Naive thymus-derived CD8-positive, alpha-beta T cell (primary cell): ENCODE data around the gene GYPE. TPM values are rescaled to one million over a fixed set of nuclear protein-coding genes. Genes with fewer than 3 reads are reported as not detected.
"Not testable (repeated sequence)": the region's sequence is repeated elsewhere in the genome, so short reads cannot be mapped to it uniquely, and the experiment has no call there.

Experiments
- ATAC-seq, 2 donors: fragments of 150-1000 bp; cut with Tn5 transposase in 1 of 2; sonication (Bioruptor Pico), chemical (Tn5 transposase) in 1 of 2; 1 replicate in 1 of 2; 2 replicates in 1 of 2; pipeline ENCODE4 v1.10.0; 2021; ENCODE audit warnings: mild to moderate bottlenecking in 2 of 2, moderate library complexity in 2 of 2
- POLR2A ChIA-PET: fragments of 350-600 bp; sonication (Branson Sonifier 250); formaldehyde crosslinking; loops from one replicate; lab custom pipeline; 2021; ENCODE audit warnings: antibody characterized with exemption; lab: Charles Lee
- DNase-seq, 10 donors: peaks; one replicate each; pipeline versions ENCODE4 v3.0.0 to v3.0.0-alpha.2; 2020 to 2022
- H3K27ac Mint-ChIP-seq, 10 donors: one replicate each; pipeline ENCODE4 v1.8.0; 2020 to 2022; ENCODE audit warnings: mild to moderate bottlenecking in 10 of 10, mixed read lengths in 10 of 10, moderate library complexity in 4 of 10, inconsistent platforms in 1 of 10
- H3K27me3 Mint-ChIP-seq, 5 donors: one replicate each; pipeline ENCODE4 v1.8.0; 2021 to 2022; ENCODE audit warnings: mixed read lengths in 5 of 5
- H3K36me3 Mint-ChIP-seq, 3 donors: one replicate each; pipeline ENCODE4 v1.8.0; 2020 to 2022; ENCODE audit warnings: mixed read lengths in 3 of 3, mild to moderate bottlenecking in 2 of 3, inconsistent platforms in 1 of 3
- H3K4me1 Mint-ChIP-seq, 4 donors: one replicate each; pipeline ENCODE4 v1.8.0; 2021 to 2022; ENCODE audit warnings: mixed read lengths in 4 of 4
- H3K4me3 Mint-ChIP-seq, 10 donors: one replicate each; pipeline ENCODE4 v1.8.0; 2020 to 2022; ENCODE audit warnings: mild to moderate bottlenecking in 10 of 10, mixed read lengths in 10 of 10, moderate library complexity in 6 of 10, inconsistent platforms in 1 of 10
- H3K9me3 Mint-ChIP-seq, 9 donors: one replicate each; pipeline ENCODE4 v1.8.0; 2020 to 2022; ENCODE audit warnings: mixed read lengths in 9 of 9, mild to moderate bottlenecking in 3 of 9, inconsistent platforms in 1 of 9, moderate library complexity in 1 of 9
- polyA plus RNA-seq, 3 donors: library from polyadenylated mRNA; unstranded; fragments of 300-500 nt; fragmentation: Illumina TruSeq; gene quantifications; one replicate each; pipeline ENCODE4 v1.2.3, GENCODE V29; 2021
- total RNA-seq, 8 experiments: library from RNA in 2 of 8; stranded (reverse) in 2 of 8; gene quantifications; one replicate each; pipeline ENCODE4 v1.2.3 and lab custom pipeline; 2021 to 2026

Gene GYPE
- total and polyA plus RNA-seq, 5 experiments from 2014 or later = 2.6 to 5.9 (median 5.6) TPM

DNA sequence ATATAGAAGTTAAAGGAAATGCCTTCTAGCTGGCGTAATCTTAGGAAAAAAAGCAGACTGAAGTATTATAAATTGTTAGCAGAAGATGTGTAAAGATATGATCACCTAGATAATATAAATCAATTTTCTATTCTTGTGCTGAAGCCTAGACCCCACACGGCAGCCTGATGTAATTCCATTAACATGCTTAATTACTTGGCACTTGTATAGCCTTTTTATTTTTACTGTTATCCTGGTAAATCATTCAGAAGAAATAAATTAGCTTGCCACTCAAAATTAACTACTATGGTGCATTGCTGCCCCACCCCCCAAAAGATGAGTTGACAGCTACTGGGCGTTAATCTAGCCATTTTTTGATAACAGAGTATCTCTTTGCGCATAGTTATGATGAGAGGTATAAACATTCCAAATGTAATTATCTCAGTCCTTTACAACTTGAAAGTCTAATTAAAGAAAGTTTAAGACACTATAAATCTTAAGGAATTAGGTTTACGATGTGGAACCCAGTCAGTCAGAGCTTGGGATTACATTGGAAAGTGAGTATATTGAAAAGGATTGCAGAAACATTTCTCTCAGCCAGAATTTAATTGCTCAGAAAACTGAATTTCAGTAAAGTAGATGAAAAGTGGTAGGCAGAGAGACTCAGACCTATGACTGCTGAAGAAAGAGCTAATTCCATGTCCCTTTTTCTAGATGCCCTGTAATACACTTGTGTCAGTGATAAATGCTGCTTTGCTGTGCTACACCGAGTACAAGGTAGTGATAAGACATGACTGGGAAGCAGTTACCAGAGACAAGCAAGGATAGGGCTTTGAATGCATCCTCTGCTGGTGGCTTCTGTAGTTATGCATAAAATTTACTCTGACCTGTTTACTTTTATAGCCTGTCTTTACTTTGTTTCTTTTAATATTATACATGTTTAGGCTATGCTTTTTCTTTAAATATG lies 47.7 kb downstream of the GYPE start:
- H3K4me1 Mint-ChIP-seq, H3K9me3 Mint-ChIP-seq, H3K36me3 Mint-ChIP-seq, DNase-seq, POLR2A ChIA-PET, H3K4me3 Mint-ChIP-seq, ATAC-seq, H3K27ac Mint-ChIP-seq, H3K27me3 Mint-ChIP-seq: not testable (repeated sequence)

DNA sequence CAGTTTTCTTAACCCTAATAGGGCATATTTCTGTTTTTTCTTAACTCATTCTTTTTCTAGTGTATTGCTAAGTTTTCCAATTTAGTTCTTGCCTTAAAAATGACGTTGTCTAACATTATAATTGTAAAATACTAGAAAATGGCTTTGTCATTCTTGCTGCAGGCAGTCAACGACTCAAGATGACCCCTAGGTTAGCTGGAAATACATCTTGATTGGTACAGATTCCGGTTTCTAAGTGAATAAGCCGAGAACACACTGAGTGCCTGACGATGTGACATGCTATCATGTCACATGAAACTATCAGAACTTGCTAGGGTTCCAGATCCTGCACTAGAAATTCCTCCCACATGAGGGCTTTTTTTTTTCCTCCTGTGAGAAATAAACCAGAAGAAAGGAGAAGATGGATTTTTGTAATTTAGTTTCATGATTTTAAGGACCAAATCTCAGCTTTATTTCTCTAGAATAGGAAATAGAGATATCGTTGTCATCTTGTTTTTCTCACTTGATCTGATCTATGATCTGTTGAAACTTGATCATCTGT lies 49.3 kb downstream of the GYPE start:
- not testable (repeated sequence) for H3K27me3 Mint-ChIP-seq, H3K9me3 Mint-ChIP-seq

GRCh38 chr4:143854645-143855044 lies 50.7 kb downstream of the GYPE start:
- not testable (repeated sequence) for H3K36me3 Mint-ChIP-seq, DNase-seq, H3K27me3 Mint-ChIP-seq, H3K4me3 Mint-ChIP-seq, ATAC-seq, H3K9me3 Mint-ChIP-seq, H3K4me1 Mint-ChIP-seq, H3K27ac Mint-ChIP-seq
- POLR2A ChIA-PET = interaction anchor here (0.6 kb wide), 1 partner anchor 296 kb away, joined by 3 read pairs; no protein-coding TSS in a partner anchor

More for the DNA sequence above, 49.3 kb downstream of the GYPE start:
- H3K4me3 Mint-ChIP-seq, H3K4me1 Mint-ChIP-seq, H3K36me3 Mint-ChIP-seq, DNase-seq, POLR2A ChIA-PET, H3K27ac Mint-ChIP-seq, ATAC-seq: not testable (repeated sequence)

GRCh38 chr4:143849296-143849695 lies 56.1 kb downstream of the GYPE start:
- H3K36me3 Mint-ChIP-seq, H3K27me3 Mint-ChIP-seq, H3K9me3 Mint-ChIP-seq, ATAC-seq, H3K4me3 Mint-ChIP-seq, H3K27ac Mint-ChIP-seq, POLR2A ChIA-PET, DNase-seq, H3K4me1 Mint-ChIP-seq: not testable (repeated sequence)

- H3K4me3 Mint-ChIP-seq, POLR2A ChIA-PET: not testable (repeated sequence)
These were observed 61.9 kb downstream of the GYPE start for GRCh38 chr4:143843506-143843832.

GRCh38 chr4:143842624-143843505 lies 62.5 kb downstream of the GYPE start:
- H3K27me3 Mint-ChIP-seq, H3K36me3 Mint-ChIP-seq, POLR2A ChIA-PET, H3K4me3 Mint-ChIP-seq, H3K27ac Mint-ChIP-seq, H3K9me3 Mint-ChIP-seq, ATAC-seq, H3K4me1 Mint-ChIP-seq, DNase-seq: not testable (repeated sequence)

More at GRCh38 chr4:143843506-143843832, 61.9 kb downstream of the GYPE start:
- DNase-seq, H3K36me3 Mint-ChIP-seq, H3K27ac Mint-ChIP-seq, H3K27me3 Mint-ChIP-seq, ATAC-seq, H3K4me1 Mint-ChIP-seq, H3K9me3 Mint-ChIP-seq: not testable (repeated sequence)

GRCh38 chr4:143839413-143839812 lies 65.9 kb downstream of the GYPE start:
- H3K36me3 Mint-ChIP-seq, H3K27ac Mint-ChIP-seq, H3K27me3 Mint-ChIP-seq, POLR2A ChIA-PET, DNase-seq, ATAC-seq, H3K4me1 Mint-ChIP-seq, H3K4me3 Mint-ChIP-seq: not testable (repeated sequence)
- H3K9me3 Mint-ChIP-seq = peaks cover 0 to 20% (median under 1%) of the 10 kb centered on the region in 9 donors

GRCh38 chr4:143834196-143834595 lies 71.2 kb downstream of the GYPE start:
- POLR2A ChIA-PET = not testable (repeated sequence)

GRCh38 chr4:143833676-143834075 lies 71.7 kb downstream of the GYPE start:
- H3K4me1 Mint-ChIP-seq, H3K4me3 Mint-ChIP-seq, H3K27me3 Mint-ChIP-seq, H3K27ac Mint-ChIP-seq, ATAC-seq, POLR2A ChIA-PET, DNase-seq: not testable (repeated sequence)
- Mint-ChIP-seq H3K9me3 (peaks cover 0 to 63% (median 14%) of the 10 kb centered on the region in 9 donors), H3K36me3 (peaks cover 9 to 35% (median 20%) of the 10 kb centered on the region in 3 donors)

More at GRCh38 chr4:143834196-143834595, 71.2 kb downstream of the GYPE start:
- H3K27ac Mint-ChIP-seq, DNase-seq, ATAC-seq, H3K27me3 Mint-ChIP-seq, H3K4me3 Mint-ChIP-seq, H3K4me1 Mint-ChIP-seq: not testable (repeated sequence)
- peaks cover 9 to 30% (median 20%) of the 10 kb centered on the region in 3 donors for H3K36me3 Mint-ChIP-seq
- H3K9me3 Mint-ChIP-seq = peaks cover 0 to 58% (median 14%) of the 10 kb centered on the region in 9 donors

DNA sequence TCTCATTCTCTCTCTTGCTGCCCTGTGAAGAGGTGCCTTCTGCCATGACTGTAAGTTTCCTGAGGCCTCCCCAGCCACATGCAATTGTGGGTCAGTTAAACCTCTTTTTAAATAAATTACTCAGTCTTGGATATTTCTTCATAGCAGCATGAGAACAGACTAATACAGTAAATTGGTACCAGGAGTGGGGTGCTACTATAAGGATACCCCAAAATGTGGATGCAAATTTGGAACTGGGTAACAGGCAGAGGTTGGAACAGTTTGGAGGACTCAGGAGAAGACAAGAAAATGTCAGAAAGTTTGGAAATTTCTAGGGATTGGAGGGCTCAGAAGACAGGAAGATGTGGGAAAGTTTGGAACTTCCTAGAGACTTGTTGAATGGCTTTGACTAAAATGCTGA lies 74.8 kb downstream of the GYPE start:
- POLR2A ChIA-PET, H3K4me1 Mint-ChIP-seq, H3K27ac Mint-ChIP-seq, H3K27me3 Mint-ChIP-seq, DNase-seq, ATAC-seq, H3K4me3 Mint-ChIP-seq: not testable (repeated sequence)
- Mint-ChIP-seq H3K9me3 (peaks cover 0 to 58% (median 19%) of the 10 kb centered on the region in 9 donors), H3K36me3 (peaks cover 9 to 41% (median 20%) of the 10 kb centered on the region in 3 donors)

- peaks cover 4 to 33% (median 13%) of the 10 kb centered on the region in 3 donors for H3K36me3 Mint-ChIP-seq
- H3K27ac Mint-ChIP-seq, DNase-seq, H3K27me3 Mint-ChIP-seq, ATAC-seq, H3K4me1 Mint-ChIP-seq, POLR2A ChIA-PET, H3K4me3 Mint-ChIP-seq: not testable (repeated sequence)
- H3K9me3 Mint-ChIP-seq = peaks cover 0 to 49% (median 19%) of the 10 kb centered on the region in 9 donors
These were observed 76.1 kb downstream of the GYPE start for GRCh38 chr4:143829239-143829620.
